ENCODE results near the gene EDN1.

DNA sequence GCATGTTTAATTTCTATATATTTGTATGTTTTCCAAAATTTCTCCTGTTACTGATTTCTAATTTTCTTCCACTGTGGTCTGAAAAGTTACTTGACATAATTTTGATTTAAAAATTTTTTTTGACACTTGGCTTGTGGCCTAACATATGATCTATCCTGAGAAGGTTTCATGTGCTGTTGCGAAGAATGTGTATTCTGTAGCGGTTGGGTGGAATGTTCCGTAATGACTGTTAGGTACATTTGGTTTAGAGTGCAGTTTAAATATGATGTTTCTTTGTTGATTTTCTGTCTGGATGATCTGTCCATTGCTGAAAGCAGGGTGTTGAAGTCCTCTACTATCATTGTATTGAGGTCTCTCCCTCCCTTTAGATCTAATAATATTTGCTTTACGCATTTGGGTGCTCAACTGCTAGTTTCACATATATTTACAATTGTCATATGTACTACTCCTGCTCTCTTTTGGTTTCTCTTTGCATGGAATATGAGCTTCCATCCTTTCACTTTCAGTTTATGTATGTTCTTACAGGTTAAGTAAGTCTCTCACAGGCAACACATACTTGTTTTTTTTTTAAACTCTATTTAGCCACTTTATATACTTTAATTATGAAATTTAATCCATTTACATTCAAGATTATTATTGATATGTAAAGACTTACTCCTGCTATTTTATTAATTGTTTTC, 19.5 kb upstream of the EDN1 start:
- TF ChIP-seq, protein P1, sequence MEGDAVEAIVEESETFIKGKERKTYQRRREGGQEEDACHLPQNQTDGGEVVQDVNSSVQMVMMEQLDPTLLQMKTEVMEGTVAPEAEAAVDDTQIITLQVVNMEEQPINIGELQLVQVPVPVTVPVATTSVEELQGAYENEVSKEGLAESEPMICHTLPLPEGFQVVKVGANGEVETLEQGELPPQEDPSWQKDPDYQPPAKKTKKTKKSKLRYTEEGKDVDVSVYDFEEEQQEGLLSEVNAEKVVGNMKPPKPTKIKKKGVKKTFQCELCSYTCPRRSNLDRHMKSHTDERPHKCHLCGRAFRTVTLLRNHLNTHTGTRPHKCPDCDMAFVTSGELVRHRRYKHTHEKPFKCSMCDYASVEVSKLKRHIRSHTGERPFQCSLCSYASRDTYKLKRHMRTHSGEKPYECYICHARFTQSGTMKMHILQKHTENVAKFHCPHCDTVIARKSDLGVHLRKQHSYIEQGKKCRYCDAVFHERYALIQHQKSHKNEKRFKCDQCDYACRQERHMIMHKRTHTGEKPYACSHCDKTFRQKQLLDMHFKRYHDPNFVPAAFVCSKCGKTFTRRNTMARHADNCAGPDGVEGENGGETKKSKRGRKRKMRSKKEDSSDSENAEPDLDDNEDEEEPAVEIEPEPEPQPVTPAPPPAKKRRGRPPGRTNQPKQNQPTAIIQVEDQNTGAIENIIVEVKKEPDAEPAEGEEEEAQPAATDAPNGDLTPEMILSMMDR (IDR thresholded peaks at IDR 0.05; ENCODE audit: low read depth, low read length): no peak
- TF ChIP-seq, protein P2, sequence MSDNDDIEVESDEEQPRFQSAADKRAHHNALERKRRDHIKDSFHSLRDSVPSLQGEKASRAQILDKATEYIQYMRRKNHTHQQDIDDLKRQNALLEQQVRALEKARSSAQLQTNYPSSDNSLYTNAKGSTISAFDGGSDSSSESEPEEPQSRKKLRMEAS (IDR thresholded peaks at IDR 0.05; ENCODE audit: low read depth, low read length): no peak
- TF ChIP-seq POLR2A (IDR thresholded peaks at IDR 0.05; ENCODE audit: extremely low read depth, insufficient read length): no peak

Measured in NB4 (cell line).